DMS 273 treated with DMSO at 0.1 percent for 48 hours (cell line): Measurements from ENCODE around the gene DEK.

Experiments
- DNase-seq: peaks from one replicate; lab custom pipeline; 2025; lab: John Stamatoyannopoulos, UW

Gene DEK

DNA sequence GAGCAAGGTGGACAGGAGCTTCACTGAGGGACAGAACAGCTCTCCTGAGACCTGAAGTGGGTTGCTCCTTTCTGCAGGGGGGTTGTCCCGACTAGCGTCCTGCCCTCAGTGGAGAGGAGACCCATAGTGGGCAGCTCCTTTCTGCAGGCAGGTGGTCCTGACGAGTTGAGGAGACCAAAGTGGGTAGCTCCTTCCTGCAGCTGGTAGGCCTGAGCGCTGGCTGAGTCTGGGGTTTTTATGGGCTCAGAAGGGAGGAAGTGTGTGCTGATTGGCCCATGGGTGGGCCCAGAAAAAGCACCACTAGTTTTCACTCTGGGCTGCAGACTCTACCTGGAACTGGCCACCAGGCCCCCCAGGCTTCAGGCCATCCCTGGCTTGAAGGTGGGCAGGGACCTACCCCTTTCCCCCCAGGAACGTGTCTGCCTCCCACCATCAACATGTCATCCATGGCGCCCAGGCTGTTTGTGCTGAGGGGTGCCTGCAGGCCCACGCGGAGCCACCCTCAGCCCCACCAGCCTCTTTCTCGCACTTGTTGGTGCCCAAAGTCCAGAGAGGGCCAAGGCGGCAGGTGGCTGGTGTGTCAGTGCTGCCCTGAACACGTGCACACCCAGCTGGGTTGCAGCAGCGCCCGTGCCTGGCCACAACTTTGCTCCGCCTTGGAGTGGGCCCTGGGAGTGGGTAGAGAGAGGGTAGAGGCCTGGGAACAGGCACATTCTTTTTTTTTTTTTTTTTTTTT lies 1.6 kb upstream of the DEK start:
- no peak for DNase-seq

DNA sequence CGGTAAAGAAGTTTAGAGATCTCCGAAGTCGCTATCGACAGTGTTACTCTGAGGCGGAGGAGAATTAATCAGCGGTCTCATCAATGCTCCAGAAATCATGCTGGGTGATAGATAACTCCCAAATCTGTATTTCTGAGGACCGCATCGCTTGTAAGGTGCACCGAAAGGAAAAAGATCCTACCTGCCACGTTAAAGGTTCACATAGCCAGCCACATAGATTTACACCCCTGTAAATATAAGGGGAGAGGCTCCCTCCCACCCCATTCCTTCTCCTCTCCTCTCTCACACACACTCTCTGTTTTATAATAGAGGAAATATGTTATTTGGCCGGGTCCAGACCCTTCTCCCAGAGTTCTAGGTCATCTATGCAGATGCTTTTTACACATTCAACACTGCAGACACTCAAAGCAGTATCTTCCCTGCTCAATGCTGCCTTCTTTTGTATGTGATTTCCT lies 620 bp upstream of the DEK start:
- DNase-seq = no peak

DNA sequence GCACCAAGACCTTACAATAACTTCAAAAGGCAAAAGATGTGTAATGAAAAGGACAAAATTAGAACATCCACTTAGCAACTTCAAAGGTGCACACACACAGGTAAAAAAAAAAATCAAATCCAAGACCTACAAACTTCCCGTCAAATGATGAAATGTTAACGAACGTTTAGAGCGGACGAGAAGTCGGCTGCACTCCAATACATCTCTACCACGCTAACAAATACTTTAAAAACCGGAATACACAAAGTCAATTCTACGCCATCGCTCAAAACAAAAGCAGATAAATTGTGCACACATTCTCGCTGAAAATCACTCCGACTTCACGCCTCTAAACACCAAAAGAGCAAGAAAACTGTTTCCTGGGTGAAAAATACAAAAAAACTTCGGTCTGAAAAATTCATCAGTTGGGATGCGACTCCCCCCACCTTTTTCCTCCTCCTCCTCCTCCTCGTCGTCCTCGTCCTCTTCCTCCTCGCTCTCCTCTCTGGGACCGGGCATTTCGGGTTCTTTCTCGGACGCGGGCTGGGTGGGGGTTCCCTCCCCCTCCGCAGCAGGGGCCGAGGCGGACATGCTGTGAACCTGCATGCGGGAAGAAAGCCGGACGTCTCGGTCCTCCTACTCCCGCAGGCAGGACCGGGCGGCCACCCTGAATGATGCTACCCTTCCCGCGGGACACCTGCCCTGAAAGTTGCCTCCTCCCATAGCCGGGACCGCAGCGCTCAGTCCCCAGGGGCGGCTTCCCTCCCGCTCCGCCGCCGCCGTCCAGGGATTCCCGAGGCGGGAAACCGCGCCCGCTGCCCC lies 712 bp downstream of the DEK start:
- DNase-seq = no peak

DNA sequence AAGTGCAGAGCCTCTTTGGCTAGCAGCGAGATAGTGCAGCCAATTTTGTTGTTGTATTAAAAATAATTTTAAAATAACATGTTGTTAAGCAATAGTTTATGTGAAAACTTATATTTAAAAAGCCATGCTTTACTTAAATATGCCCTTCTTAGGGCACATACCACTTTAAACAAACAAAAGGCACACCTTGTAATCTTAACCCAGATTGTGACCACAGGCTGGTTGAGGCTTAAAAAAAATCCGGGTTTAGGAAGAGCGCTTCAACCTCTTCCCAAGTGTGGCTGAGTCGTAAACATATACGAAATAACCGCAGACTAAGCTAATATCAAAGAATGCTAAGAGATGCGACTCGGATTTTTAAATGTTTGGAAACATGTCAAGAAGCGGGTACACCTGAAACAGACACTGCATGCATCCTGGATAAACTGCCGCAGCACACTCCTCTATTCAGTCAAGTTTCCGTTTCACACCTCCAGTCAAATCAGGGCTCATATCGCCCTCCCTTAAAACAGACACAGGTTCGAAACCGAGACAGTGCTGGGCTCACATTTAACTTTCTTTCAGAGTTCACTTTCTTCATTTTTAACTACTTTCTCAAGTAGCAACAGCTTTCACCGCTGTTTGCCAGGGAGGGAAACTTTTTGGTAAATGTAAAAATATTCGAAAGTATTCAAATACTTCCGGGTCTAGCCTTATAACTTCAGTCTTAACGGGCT lies 1.5 kb downstream of the DEK start:
- DNase-seq = no peak

DNA sequence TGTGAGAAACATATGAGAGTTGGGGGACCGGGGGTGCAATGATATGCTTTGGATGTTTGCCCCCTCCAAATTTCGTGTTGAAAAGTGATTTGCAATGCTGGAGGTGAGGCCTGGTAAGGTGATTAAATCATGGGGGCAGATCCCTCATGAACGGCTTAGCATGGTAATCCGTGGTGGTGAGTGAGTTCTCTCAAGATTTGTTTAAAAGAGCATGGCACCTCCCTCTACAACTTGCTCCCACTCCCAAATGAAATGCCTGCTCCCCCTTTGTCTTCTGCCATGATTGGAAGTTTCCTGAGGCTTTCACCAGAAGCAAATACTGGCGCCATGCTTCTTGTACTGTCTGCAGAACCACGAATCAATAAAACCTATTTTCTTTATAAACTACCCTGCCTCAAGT lies 2.5 kb downstream of the DEK start:
- no peak for DNase-seq

DNA sequence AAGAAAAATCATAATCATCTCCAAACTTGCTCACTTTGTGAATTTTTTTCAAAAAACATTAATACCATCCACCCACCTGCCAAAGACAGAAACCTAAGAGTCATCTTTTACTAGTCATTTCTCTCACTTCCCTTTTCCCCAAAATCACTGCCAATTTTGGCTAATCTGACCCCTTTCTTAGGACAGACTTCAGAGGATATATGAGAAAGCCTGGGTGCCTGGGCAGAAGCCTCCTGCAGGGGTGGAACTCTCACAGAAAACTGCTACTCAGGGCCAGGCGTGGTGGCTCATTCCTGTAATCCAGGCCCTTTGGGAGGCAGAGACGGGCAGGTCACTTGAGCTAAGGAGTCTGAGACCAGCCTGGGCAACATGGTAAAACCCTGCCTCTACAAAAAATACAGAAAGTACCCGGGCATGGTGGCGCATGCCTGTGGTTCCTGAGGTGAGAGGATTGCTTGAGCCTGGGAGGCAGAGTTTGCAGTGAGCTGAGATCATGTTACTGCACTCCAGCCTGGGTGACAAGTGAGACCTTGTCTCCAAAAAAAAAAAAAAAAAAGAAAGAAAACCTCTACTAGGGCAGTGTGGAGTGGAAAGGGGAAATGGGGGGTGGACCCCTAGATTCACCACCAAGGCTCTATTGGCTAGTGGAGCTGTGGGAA lies 3.8 kb downstream of the DEK start:
- no peak for DNase-seq

DNA sequence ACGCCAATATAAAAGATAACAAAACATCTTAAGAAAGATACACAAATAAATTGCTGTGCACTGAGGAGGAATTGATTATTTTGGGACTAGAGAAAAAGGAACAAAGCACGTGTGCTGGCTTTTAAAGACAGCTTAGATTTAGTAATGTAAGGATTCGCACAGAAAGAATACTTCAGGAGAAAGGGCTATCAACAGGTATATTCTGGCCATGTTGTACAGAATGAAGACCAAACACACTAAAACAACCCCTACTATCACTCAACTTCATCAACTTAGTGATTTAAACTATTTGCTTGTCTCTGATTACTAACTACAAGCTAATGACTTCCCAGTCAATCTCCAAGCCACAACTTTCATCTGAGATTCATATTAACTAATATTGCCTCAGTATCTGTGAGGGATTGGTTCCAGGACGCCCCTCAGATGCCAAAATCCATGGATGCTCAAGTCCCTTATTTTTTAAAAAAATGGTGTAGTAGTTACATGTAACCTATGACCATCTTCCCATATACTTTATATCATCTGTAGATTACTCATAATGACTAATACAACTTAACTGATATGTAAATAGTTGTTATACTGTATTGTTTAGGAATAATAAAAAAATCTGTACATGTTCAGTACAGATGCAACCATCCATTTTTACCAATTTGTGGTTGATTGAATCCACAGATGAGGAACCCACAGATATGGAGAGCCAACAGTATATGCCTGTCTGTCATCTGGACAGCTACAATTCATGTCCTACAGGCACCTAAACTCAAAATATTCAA lies 4.5 kb downstream of the DEK start:
- no peak for DNase-seq

DNA sequence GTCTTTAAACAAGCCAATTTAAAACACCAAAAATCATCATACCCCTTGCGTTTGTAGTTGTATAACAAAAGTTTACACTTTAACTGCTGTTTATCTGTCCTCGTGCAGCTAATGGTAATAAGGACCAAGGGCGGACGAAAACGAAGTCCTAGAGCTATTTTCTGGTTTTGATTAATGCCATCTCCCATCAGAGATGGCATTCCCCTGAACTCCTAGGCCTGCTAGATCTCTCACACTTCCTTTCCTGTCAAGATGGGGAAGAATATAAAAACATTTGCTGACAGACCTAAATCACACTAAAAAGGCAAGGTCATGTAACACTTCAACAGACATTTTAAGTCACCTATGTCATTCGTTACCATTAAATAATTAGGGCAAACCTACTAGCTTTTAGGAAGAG lies 9.5 kb downstream of the DEK start:
- DNase-seq = no peak

DNA sequence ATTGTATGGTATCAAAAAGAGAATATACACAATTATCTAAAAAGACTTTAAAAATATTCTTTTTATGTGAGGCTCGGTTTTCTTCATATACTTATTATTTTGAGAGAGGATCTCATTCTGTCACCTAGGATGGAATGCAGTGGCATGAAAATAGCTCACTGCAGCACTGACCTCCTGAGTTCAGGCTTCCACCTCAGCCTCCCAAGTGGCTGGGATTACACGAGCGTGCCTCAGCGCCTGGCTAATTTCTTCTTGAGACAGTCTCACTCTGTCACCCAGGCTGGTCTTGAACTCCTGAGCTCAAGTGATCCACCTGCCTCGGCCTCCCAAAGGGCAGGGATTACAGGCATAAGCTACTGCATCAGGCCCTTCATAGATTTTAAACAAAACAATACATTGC lies 10.7 kb downstream of the DEK start:
- DNase-seq = no peak

DNA sequence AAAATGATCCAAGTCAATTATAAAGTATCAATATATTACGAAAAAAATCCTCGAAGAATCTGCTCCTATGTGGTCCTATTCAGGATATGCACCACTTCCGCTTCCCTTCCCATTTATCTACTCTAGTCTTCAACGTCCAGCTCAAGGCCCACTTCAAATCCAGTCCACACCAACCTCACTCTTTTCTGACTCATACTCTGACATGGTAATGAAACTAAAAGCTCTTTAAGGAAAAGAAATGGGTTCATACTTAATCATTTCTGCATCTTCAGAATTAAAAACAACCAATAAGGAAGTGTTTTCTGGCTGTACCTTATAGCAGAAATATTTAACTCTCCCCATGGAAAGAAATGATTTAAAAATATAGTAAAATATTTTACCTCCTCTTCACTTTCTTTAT lies 15.1 kb downstream of the DEK start:
- no peak for DNase-seq

DNA sequence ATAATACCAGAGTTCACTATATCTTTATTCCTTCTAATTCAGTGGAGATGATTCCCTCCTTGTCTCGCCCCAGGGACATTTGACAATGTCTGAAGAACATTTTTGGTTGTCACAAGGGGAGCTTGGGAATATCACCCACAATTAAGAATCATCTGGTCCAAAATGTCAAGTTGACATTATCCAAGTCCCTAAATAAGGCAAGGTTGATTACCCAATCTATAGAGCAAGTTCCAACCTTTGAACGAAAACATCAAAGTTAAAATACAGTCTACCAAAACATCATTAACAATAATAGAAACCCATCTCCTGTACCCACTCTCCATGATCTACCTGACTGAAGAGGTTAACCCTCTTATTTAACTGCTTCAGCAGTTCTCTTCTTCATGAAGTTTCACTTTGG lies 15.6 kb downstream of the DEK start:
- DNase-seq = no peak

DNA sequence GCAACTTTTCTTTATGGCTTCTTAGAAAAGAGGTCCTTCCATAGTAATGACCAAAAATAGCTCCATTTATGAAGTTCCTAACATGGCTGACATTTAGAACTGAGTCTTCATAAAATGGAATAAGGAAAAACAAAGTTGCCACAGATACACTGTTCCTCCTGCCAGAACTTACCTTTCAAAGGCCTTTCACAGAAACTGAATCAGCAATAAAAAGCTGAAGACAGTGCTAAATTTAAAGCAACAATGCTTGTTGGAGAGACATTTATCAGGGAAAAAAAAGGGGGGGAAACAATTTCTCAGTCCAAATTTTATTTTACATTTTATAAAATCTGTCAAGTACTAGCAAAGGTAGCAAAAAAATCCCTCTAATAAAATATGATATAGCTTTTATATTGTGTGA lies 17.3 kb downstream of the DEK start:
- DNase-seq = no peak

DNA sequence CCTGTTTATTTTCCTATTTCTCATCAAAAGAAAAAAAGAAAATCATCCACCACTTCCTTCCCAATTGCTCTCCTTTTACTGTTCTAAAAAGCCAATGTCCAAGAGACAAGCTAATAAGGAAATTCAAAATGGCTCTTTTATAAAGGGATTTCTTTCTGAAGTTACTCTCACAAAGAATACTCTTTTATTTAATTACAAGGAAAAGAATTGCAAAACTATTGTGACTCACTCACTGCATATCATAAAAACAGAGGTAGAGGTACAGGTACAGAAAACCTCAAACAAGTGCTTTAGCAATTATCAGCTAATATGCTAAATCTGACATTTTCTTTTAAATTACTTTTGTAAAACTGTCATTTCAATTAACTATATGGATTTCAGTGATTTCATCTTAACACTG lies 18.1 kb downstream of the DEK start:
- DNase-seq = no peak

DNA sequence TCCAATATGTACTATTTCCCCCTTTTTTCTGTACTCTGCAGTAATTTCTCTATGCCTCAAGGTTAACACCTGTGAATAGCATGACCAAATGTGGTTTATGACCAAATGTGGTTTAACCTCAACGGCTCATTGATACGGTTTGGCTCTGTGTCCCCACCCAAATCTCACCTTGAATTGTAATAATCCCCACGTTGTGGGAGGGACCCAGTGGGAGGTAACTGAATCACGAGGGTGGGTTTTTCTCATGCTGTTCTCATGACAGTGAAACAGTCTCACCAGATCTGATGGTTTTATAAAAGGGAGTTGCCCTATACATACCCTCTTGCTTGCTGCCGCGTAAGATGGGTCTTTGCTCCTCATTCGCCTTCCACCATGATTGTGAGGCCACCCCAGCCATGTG lies 18.7 kb downstream of the DEK start:
- no peak for DNase-seq

DNA sequence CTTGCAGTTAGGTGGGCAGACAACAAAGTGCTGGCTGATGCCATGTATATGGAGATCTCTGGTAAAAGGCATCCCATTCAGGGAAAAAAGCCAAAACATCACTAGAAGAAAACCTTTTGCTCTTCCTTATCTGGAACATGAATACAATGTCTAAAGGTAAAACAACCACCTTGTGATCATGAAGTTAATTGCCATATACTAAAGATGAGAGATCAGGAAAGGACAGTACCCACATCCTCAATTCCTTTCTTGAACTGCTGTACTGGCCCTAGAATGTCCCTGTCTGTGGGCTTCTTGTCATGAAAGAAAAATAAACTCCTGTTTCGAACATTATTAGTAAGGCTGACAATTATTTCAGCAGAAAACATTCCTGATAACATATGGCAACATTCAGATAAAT lies 19.3 kb downstream of the DEK start:
- no peak for DNase-seq

DNA sequence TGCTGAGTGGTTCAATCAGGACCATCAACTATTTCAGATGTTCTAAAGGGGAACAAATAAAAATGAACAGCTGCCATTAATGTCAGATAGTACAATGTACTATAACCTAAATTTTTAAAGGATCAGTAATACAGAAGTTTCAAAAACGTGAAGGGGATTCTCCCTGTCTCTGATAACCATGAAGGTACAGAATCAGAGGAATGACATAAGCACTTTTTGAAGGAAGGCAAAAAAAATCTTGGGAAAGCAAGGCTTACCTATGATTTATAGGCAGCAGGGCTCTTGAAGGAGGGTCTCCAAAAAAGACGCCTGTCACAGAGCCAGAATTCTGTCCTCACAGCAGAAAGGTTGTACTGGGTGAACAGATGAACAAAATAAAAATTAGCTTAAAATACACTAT lies 20.1 kb downstream of the DEK start:
- no peak for DNase-seq

DNA sequence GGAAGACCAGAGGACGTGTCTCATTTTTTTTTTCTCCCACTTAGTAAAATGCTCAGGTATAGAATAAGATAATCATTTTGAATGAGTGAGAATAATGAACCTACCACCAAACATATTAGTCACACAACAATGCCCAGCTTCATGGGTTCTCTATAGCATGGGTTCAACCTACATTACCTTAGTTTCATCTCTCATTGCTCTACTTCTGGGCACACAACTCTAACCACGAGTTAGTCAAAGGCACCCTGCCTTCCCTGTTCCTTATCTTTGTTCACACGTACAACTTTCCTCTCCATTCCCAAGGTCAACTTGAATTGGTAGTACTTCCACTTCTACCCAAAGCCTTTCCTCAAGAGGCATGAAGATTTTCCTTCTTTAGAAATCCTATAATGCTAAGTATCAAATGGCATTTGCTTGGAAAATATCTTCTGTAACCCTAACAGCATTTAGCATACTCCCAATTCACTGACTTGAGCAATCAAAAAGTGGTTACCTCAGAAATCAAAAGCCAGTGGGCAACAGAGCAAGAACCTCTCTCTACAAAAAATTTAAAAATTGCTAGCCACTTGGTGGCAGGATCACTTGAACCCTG lies 20.9 kb downstream of the DEK start:
- no peak for DNase-seq

DNA sequence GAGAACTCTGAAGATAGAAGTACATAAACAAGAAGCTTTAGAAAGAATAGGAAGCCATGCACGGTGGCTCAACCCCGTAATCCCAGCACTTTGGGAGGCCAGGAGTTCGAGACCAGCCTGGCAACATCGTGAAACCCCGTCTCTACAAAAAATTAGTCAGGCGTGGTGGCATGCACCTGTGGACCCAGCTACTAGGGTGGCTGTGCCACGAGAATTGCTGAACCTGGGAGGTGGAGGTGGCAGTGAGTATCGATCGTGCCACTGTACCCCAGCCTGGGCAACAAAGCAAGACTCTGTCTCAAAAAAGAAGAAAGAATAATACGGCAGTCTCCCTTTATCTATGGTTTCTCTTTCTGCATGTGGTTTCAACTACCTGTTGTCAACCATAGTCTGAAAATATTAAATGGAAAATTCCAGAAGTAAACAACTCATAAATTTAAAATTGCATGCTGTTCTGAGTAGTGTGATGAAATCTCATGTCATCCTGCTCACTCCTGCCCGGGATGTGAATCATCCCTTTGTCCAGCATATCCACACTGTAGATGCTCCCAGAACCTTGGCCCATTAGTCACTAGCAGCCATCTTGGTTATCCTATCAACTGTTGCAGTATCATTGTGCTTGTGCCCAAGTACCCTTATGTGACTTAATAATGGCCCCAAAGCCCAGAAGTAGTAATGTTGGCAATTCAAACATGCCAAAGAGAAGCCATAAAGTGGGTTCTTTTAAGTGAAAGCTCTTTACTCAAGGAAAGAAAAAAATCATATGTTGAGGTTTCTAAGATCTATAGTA lies 22.1 kb downstream of the DEK start:
- DNase-seq = no peak

DNA sequence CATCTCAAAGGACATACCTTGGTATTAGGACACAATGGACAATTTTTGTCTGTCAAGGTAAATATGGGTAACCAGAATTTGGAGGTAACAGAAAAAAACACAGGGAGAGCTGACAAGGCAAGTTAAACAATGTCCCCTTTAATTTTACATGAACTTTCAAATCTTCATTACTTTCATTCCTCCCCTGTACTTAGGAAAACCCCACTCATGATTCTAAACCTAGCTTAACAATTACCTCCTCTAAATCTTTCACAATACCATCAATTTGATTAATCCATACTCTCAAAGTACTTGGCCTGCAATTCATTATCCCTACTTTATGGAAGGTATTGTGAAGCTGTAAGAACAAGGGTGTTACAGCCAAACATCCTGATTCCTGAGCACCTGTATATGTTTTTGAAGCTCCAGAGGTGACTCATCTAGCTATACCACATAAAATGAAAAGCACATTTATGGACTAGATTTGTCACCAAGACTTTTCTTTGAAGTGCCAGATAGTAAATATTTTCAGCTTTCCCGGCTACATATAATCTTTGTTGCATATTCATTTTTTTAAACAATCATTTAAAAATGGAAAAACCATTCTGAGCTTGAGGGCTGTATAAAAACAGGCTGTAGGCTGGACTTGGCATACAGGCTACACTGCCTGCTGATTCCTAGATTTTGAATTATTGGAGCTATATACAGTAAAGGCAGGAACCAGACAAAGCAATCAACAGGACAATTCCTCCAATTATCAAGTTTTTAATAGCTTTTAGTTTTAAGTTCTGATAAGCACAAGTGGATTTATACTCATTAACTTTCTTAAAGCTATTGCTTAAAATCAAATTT lies 22.9 kb downstream of the DEK start:
- DNase-seq = no peak

DNA sequence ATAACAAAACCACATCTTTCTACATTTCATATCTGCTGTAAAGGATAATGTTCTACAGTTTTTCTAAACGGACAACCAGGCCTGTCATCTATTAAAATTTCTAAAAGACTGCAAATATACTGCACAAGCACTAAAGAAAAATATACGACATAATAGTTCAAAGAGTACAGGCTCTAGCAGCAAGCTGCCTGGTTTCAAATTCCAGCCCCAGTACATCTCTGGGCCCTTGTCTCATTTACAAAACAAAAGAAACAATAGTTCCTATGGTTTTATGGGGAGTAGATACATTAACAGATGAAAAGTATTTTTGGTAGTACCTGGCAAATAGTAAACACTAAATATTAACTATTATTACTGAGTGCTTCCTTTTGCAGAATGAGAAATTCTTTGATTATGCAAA lies 24.1 kb downstream of the DEK start:
- DNase-seq = no peak
